GM18951 (cell line): ENCODE results near the gene GNAS.

Source experiments
- POLR2A ChIP-seq: IDR thresholded peaks from 4 replicates; pipeline ENCODE4 v1.6.1; 2011; ENCODE audit warnings: mild to moderate bottlenecking; ENCODE audit not compliant: insufficient read length, insufficient read depth; ENCODE audit errors: extremely low read depth
- in situ Hi-C: fragments of 300-500 bp; cut with MboI; formaldehyde crosslinking; loops from one replicate; pipeline ENCODE4 v1.12.0; 2022; ENCODE audit warnings: low sequenced_read_pairs, mixed read lengths, inconsistent platforms; ENCODE audit not compliant: unreplicated experiment

The GNAS gene

GRCh38 chr20:58851221-58851968 lies 1.1 kb upstream of the GNAS start:
- in situ Hi-C loops, result loop anchor here (25.0 kb wide), 1 partner anchor 611 kb away; no protein-coding TSS in a partner anchor
- TF ChIP-seq POLR2A, result no peak

DNA sequence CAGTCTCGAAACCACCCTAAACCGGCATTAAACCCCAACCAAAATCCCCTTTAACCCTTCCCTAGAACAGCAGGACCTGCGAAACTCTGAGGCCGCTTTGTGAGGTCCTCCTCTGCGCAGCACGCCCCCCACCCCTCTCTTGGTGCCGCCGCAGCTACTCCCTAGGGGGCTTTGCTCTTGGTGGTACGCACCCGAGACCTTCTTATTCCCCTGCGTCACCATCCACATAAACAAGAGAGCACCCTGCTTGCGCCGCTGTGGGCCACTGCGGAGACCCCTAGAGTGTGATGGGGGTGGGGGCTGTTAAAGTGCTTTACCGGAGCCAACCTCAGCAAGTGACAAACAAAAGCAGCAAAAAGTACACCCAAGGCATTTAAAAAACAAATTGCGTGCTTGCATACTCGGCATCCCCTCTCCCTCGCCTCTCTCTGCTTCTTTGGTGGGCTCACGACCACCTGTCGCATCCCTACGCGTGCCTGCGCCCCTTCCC lies 502 bp upstream of the GNAS start:
- in situ Hi-C loops, result loop anchor here (25.0 kb wide), 1 partner anchor 610 kb away; no protein-coding TSS in a partner anchor
- TF ChIP-seq POLR2A, result no peak

GRCh38 chr20:58853466-58853865 lies 950 bp downstream of the GNAS start:
- in situ Hi-C loops, result loop anchor here (25.0 kb wide), 1 partner anchor 609 kb away; no protein-coding TSS in a partner anchor
- no peak for TF ChIP-seq POLR2A

DNA sequence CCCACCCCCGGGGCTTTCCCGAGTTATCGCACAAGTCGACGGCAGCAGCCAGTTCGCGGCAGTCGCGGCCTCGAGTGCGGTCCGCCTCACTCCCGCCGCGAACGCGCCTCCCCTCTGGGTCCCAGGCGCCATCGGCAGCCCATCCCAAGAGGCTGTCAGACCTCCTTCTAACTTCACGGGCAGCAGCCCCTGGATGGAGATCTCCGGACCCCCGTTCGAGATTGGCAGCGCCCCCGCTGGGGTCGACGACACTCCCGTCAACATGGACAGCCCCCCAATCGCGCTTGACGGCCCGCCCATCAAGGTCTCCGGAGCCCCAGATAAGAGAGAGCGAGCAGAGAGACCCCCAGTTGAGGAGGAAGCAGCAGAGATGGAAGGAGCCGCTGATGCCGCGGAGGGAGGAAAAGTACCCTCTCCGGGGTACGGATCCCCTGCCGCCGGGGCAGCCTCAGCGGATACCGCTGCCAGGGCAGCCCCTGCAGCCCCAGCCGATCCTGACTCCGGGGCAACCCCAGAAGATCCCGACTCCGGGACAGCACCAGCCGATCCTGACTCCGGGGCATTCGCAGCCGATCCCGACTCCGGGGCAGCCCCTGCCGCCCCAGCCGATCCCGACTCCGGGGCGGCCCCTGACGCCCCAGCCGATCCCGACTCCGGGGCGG lies 1.6 kb downstream of the GNAS start:
- in situ Hi-C loops, result loop anchor here (25.0 kb wide), 1 partner anchor 608 kb away; no protein-coding TSS in a partner anchor
- TF ChIP-seq POLR2A, result no peak

DNA sequence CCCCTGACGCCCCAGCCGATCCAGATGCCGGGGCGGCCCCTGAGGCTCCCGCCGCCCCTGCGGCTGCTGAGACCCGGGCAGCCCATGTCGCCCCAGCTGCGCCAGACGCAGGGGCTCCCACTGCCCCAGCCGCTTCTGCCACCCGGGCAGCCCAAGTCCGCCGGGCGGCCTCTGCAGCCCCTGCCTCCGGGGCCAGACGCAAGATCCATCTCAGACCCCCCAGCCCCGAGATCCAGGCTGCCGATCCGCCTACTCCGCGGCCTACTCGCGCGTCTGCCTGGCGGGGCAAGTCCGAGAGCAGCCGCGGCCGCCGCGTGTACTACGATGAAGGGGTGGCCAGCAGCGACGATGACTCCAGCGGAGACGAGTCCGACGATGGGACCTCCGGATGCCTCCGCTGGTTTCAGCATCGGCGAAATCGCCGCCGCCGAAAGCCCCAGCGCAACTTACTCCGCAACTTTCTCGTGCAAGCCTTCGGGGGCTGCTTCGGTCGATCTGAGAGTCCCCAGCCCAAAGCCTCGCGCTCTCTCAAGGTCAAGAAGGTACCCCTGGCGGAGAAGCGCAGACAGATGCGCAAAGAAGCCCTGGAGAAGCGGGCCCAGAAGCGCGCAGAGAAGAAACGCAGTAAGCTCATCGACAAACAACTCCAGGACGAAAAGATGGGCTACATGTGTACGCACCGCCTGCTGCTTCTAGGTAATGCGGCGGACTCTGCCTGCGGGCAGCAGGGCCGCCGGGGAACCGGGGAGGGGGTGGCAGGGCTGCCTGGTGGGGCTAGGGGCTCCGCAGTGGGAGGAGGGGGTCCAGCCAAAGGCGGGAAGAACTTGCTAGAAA lies 2.3 kb downstream of the GNAS start:
- in situ Hi-C loops, result loop anchor here (25.0 kb wide), 1 partner anchor 607 kb away; no protein-coding TSS in a partner anchor
- no peak for TF ChIP-seq POLR2A

- TF ChIP-seq POLR2A, result no peak
- in situ Hi-C loops, result loop anchor here (25.0 kb wide), 1 partner anchor 607 kb away; no protein-coding TSS in a partner anchor
Measured at GRCh38 chr20:58855506-58856389, 3.2 kb downstream of the GNAS start.

- no peak for TF ChIP-seq POLR2A
- in situ Hi-C loops, result loop anchor here (25.0 kb wide), 1 partner anchor 599 kb away; no protein-coding TSS in a partner anchor
Measured at GRCh38 chr20:58863044-58863790, 10.7 kb downstream of the GNAS start.

- no peak for TF ChIP-seq POLR2A
- in situ Hi-C loops, result loop anchor here (25.0 kb wide), 1 partner anchor 598 kb away; no protein-coding TSS in a partner anchor
Measured at GRCh38 chr20:58864346-58864745, 11.8 kb downstream of the GNAS start.

GRCh38 chr20:58865843-58866242 lies 13.3 kb downstream of the GNAS start:
- in situ Hi-C loops, result loop anchor here (5.0 to 25.0 kb wide), 2 partner anchors 341 to 596 kb away; no protein-coding TSS in a partner anchor
- no peak for TF ChIP-seq POLR2A

- TF ChIP-seq POLR2A, result no peak
- in situ Hi-C loops, result loop anchor here (5.0 to 25.0 kb wide), 2 partner anchors 340 to 595 kb away; no protein-coding TSS in a partner anchor
Measured at GRCh38 chr20:58867211-58867610, 14.7 kb downstream of the GNAS start.

DNA sequence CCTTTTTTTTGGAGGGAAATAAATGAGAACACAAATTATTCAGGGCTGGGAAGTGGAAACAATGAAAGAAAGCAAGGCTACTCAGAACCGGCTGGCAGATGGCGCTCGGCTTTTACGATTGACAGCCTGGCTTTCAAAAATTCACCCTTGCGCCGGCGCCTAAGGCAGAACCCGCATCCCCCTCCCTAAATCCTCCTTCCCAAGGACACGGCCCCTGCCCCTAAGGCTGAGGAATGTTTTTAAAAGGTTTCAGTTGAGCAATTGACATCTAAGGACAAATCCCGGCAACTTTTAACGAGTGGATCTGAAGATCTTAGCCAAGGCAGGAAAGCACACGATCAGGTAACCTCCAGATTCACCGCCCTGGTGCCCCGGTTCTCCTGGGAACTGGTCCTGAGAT lies 16.3 kb downstream of the GNAS start:
- no peak for TF ChIP-seq POLR2A
- in situ Hi-C loops, result loop anchor here (5.0 to 25.0 kb wide), 2 partner anchors 339 to 594 kb away; no protein-coding TSS in a partner anchor
